T-helper 1 cell treated with Interleukin-12 subunit alpha and Interleukin-12 subunit beta and Interleukin-4 antibody, amounts not matched to agents 30 ng/mL and 1 ng/mL, for 36 hours (primary cell): Measurements from ENCODE around the gene JTB. TPM values are rescaled to one million over a fixed set of nuclear protein-coding genes. Genes with fewer than 3 reads are reported as not detected.
"Not testable (repeated sequence)": the region's sequence is repeated elsewhere in the genome, so short reads cannot be mapped to it uniquely, and the experiment has no call there.

Experiments used
- intact Hi-C: fragments of 100-400 bp; cut with micrococcal nuclease; formaldehyde crosslinking; loops from one replicate; pipeline ENCODE4 v1.15.1; 2024
- total RNA-seq: library from RNA; stranded (reverse); gene quantifications from 2 replicates; pipeline ENCODE4 v1.2.3, GENCODE V29; 2022

JTB gene
- 145 and 146 TPM in 2 replicates for total RNA-seq

GRCh38 chr1:153977250-153978240, at the start of gene JTB:
TSS of gene JTB (minus strand) at chr1:153977674. CDS start at chr1:153977252, 422 bp downstream.
- intact Hi-C loops, result loop anchor here (1.0 to 5.0 kb wide), 10 partner anchors 9 to 350 kb away; partner anchors contain the start of genes ATP8B2, CREB3L4, DENND4B and NUP210L

DNA sequence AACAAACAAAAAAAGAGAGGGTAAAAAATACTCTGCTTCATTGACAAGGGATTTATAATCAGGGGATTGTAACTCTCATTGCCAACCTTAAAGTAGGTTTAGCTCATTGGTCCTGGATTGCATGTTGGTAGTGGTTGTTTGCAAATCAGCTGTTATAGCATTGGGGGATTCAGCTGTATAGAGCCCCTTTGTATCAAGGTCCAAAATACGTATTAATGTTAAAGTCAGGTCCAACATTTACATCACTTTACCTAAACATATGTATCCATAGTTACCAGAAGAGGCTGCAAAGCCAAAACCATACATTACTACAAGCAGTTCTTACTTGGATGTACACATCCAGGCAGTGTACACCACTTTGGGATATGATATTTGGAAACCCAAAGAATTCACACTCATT, 42.5 kb upstream of the JTB start:
- intact Hi-C loops, result no loop called here

GRCh38 chr1:154019269-154019668, 41.8 kb upstream of the JTB start:
- intact Hi-C loops, result no loop called here

GRCh38 chr1:154014154-154014907, 36.9 kb upstream of the JTB start:
- intact Hi-C loops, result no loop called here

GRCh38 chr1:154012543-154012942, 35.1 kb upstream of the JTB start:
- intact Hi-C loops, result not testable (repeated sequence)

DNA sequence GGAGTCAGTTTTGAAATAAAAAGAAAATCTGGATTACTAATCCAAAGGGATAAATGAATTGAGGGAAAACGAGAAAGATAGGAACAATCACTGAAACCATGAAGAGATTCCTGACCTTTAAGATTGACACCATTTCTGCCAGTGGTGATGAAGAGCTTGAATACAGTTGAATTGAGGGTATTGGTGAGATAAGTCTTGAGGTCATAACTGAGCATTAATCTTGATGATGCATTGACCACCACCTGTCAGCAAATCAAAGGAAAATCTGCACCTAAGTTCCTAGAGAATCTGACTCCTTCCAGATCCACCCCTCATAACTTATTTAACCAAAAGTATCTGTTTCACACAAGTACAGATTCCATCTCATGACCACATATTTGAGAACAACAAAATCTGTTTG, 34.7 kb upstream of the JTB start:
- intact Hi-C loops, result no loop called here

DNA sequence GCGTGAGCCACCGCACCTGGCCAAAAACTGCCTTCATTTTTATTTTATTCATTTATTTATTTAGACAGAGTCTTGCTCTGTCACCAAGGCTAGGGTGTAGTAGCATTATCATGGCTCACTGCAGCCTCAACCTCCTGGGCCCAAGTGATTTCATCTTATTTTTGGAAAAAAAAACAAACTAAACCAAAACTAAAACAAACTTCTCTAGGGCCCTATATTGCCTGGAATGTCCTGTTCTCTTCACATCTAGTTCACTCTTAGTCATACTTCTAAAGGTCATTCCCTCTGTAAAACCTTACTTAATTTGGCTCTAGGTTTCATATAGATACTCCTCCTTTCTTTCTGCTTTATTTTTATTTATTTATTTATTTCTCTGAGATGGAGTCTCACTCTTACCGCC, 28.7 kb upstream of the JTB start:
- intact Hi-C loops, result no loop called here

GRCh38 chr1:154000420-154000819, 22.9 kb upstream of the JTB start:
- intact Hi-C loops, result no loop called here

DNA sequence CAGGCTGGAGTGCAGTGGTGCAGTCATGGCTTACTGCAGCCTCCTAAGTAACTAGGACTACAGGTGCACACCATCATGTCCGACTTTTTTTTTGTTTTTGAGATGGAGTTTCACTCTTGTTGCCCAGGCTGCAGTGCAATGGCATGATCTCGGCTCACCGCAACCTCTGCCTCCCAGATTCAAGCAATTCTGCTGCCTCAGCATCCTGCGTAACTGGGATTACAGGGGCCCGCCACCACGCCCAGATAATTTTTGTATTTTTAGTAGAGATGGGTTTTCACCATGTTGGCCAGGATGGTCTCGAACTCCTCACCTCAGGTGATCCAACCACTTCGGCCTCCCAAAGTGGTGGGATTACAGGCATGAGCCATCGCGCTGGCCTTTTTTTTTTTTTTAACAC, 19.4 kb upstream of the JTB start:
- intact Hi-C loops, result not testable (repeated sequence)

- intact Hi-C loops, result no loop called here
Measured at GRCh38 chr1:153995640-153996039, 18.2 kb upstream of the JTB start.

DNA sequence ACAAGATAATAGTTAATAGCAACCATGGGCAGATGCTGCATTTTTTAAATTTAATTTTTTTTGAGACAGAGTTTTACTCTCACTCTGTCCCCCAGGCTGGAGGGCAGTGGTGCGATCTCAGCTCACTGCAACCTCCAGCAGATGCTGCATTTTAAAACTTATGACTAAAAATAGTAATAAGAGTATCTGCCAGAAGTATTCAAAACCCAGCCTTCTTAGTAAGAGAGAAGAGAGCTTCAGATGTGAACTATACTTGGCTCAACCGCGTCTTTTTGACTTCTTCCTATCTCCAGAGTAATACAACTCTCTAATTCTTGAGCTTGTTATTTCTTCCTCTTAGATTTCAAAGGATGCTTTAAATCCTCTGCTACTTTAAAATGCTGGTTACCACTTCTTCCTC, 17.7 kb upstream of the JTB start:
- intact Hi-C loops, result no loop called here

DNA sequence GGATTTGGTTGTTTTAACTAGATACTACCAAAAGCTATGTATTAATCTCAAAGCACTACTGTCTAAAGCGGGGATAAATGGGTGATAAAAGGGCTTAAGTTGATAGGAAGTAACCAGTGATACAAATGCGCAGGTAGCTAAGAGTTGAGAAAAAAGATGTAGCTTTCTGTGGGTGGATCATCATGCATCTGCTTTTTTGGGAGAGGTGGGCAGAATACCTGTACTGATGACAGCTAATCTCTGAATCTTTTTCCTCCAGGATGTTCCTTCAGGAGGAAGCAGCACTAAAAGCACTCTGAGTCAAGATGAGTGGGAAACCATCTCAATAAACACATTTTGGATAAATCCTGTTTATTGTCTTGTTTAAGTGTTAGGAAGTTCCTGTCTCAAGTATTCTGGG, 14.3 kb upstream of the JTB start:
- intact Hi-C loops, result loop anchor here (2.0 to 5.0 kb wide), 5 partner anchors 33 to 460 kb away; partner anchors contain the start of genes CRTC2 and UBAP2L

- intact Hi-C loops, result loop anchor here (2.0 to 5.0 kb wide), 5 partner anchors 32 to 459 kb away; partner anchors contain the start of genes CRTC2 and UBAP2L
Measured at GRCh38 chr1:153991151-153991630, 13.7 kb upstream of the JTB start.

DNA sequence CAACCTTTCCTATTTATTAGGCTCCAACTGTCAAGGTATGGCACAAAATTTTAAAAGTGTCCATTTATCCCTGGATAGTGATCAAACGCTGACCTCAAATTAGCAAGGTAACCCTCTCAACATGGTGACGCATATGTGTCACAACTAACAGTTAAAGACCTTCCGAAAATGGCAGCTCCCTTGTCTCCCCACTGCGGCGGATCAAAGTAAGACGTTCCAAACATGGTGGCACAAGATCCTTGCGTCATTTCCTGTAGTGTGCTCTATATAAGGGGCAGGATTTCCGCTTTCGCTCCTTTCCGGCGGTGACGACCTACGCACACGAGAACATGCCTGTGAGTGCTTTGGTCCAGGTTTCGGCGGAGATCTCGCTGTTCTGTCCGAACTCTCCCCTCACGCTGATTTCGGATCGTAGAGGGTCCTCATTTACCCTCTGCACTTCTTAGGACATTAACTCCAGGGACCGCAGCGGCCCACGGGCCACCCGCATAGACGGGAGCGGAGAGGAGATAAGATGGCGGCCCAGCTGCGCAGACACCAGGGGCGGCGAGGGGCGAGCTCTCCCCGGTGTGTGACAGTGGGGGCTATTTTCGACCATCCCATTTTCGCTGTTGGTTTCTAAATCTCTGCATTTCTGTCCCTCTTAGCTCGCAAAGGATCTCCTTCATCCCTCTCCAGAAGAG, 13.1 kb upstream of the JTB start, which contains the start of gene RPS27:
Gene RPS27 (plus strand): TSS at position 295 of the 683 bp plus-strand sequence. CDS start 35 bp downstream, at position 330.
- intact Hi-C loops, result loop anchor here (1.0 to 5.0 kb wide), 17 partner anchors 13 to 458 kb away; partner anchors contain the start of genes CREB3L4, CRTC2, HAX1 and JTB

DNA sequence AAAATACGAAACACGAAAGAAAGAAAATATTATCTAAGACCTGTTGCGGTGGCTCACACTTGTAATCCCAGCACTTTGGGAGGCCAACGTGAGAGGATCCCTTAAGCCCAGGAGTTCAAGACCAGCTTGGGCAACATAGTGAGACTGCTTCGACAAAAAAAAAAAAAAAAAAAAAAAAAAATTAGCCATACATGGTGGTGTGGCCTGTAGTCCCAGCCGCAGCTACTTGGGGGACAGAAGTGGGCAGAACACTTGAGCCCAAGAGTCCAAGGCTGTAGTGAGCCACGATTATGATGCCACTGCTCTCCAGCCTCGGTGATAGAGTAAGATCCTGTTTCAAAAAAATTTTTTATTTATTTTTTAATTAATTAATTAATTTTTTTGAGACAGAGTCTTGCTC, 10.1 kb upstream of the JTB start:
- intact Hi-C loops, result loop anchor here (2.0 kb wide), 3 partner anchors 205 to 415 kb away; partner anchors contain the start of gene INTS3

GRCh38 chr1:153985941-153986761, 8.7 kb upstream of the JTB start, which contains the start of gene RAB13:
TSS of gene RAB13 (minus strand) at chr1:153986339. CDS start at chr1:153986236, 103 bp downstream.
- intact Hi-C loops, result loop anchor here (1.0 to 2.0 kb wide), 12 partner anchors 9 to 413 kb away; partner anchors contain the start of genes CREB3L4, INTS3 and JTB

DNA sequence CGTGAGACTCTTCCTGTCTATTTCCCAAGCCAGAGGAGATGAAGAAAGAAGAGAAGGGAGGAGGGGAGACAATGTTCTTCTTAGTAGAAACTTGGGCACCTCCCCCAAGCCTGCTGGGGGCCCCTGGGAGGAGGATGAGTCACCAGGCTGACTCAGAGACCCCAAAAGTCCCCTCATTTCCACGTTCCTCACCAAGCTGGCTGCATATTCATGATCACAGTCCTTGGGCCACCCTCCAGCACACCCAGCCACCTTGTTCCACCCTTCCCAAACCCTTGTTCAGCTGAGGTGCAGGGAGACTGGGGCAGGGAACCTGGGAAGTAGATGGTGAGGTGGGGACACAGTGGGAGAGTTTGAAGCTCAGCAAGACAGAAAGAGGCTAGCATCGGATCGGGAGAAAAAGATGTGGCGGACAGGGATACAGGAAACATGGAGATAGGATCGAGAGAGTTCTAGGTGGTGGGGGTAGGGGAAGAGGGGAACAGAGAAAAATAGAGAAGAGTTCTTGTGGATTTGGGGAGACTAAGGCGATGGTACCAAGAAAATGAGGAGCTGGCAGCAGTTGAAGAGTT, 8.0 kb upstream of the JTB start:
- intact Hi-C loops, result no loop called here

GRCh38 chr1:153984123-153984894, 6.8 kb upstream of the JTB start:
- intact Hi-C loops, result no loop called here

- intact Hi-C loops, result not testable (repeated sequence)
Measured at GRCh38 chr1:153981735-153982134, 4.3 kb upstream of the JTB start.
